ENCODE data around the gene AURKAIP1. TPM values are rescaled to one million over a fixed set of nuclear protein-coding genes. Genes with fewer than 3 reads are reported as not detected.

AURKAIP1 gene
- polyA plus RNA-seq, 3 donors, result 78.1 to 110 (median 93.9) TPM

- DNase-seq, result no peak
These were observed 34.8 kb downstream of the AURKAIP1 start for GRCh38 chr1:1340185-1340584.

DNA sequence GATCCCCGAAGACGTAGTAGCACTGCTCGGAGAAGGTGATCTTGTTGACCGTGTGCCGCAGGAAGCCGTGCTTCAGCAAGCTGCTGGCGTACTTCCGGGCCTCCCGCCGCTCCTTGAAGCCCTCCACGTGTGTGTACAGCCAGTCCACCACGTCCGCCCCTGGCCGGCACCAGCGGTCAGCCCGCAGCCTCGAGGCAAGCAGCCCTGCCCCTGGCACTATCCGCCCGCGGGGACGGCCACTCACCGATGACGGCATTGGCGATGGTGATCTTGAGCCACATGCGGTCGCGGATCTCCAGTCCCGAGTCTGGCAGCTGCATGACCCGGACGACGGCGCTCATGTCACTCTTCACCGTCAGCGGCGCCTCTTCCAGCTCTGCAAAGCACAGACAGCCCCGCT is 36.7 kb downstream of the AURKAIP1 start:
- no peak for DNase-seq

- no peak for DNase-seq
These were observed 37.2 kb downstream of the AURKAIP1 start for GRCh38 chr1:1337793-1338147.

GRCh38 chr1:1336931-1337792 is 37.8 kb downstream of the AURKAIP1 start:
- no peak for DNase-seq

- DNase-seq, result no peak
These were observed 38.6 kb downstream of the AURKAIP1 start for GRCh38 chr1:1336446-1336845.

DNA sequence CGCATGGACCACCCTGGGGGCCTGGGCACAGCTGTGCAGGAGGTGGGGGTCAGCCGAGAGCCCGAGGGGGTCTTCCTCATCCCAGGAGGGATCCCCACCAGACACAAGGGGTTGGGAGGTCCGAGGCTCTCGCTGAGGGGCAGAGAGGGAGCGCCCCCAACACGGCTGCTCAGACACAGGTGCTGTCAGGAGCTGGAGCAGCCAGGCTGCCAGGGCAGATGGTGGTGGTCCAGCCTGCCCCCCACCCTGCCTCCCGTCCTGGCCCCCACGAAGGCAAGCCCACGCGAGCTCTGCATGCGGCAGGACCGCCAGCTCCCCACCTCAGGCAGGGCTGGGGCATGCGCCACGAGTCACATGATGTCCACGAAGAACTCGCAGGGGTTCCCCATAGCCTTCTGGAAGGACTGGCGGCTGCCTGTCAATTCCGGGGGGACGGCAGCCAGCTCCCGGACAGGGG is 39.2 kb downstream of the AURKAIP1 start:
- no peak for DNase-seq

GRCh38 chr1:1335283-1335682 is 39.7 kb downstream of the AURKAIP1 start:
- no peak for DNase-seq

DNA sequence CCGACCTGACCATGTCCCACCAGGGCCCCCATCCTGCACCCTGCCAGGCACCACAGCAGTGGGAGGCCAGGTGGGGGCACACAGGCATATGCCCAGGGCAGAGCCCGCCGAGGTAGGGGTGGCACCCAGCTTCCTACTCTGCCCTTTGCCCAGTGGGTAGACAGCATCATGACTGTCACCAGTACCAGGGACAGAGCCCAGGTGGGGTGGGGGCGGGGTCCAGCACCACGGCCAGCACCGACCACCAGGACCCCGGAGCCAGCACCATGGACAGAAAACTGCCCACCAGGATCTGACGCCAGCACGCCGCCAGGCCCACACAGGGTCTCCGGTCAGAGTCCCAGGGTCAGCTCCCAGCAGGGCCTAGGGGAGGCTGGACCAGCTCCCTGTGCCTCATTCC is 40.2 kb downstream of the AURKAIP1 start:
- DNase-seq, result no peak

- DNase-seq, result no peak
These were observed 41.3 kb downstream of the AURKAIP1 start for GRCh38 chr1:1333551-1334241.

- DNase-seq, result no peak
These were observed 42.1 kb downstream of the AURKAIP1 start for GRCh38 chr1:1332774-1333480.

GRCh38 chr1:1332031-1332755 is 42.8 kb downstream of the AURKAIP1 start:
- DNase-seq, result no peak

- no peak for DNase-seq
These were observed 43.7 kb downstream of the AURKAIP1 start, which contains the start of gene TAS1R3 for GRCh38 chr1:1331068-1331965. TAS1R3 (plus strand) TSS chr1:1331280; CDS start chr1:1331346, 66 bp downstream.

GRCh38 chr1:1330366-1331067 is 44.5 kb downstream of the AURKAIP1 start:
- no peak for DNase-seq

DNA sequence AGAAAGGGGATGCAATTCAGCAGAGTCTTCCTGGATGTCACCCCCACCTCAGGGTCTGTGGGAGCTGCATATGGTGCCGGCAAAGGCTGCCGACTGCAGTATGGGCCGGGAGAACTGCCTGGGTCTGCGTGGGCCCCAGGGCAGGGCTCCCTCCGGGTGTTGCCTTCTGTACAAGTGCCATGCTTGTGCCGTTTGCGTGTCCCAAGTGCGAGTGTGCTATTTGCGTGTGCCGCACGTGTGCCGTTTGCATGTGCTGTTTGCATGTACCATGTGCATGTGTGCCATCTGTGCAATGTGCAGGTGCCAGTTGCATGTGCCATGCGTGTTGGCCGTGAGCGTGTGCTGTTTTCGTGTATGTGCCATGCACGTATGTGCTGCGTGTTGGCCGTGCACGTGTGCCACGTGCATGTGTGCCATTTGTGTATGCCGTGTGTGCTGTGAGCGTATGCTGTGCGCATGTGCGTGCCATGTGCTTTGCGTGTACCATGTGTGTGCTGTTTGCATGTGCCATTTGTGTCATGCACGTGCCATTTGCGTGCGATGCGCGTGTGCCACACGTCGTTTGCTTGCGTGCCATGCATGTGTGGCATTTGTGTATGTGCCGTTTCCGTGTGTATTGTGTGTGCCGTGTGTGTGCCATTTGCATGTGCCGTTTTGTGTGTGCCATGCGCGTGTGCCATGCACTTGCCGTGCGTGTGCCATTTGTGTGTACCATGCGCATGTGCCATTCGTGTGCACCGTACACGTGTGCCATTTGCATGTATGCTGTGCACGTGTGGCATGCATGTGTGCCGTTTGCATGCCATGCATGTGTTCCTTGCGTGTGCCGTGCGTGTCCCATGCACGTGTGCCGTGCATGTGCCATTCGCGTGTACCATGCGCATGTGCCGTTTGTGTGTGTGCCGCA is 45.5 kb downstream of the AURKAIP1 start:
- no peak for DNase-seq

DNA sequence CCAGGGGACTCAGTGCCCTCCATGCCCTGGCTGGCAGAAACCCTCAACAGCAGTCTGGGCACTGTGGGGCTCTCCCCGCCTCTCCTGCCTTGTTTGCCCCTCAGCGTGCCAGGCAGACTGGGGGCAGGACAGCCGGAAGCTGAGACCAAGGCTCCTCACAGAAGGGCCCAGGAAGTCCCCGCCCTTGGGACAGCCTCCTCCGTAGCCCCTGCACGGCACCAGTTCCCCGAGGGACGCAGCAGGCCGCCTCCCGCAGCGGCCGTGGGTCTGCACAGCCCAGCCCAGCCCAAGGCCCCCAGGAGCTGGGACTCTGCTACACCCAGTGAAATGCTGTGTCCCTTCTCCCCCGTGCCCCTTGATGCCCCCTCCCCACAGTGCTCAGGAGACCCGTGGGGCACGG is 46.8 kb downstream of the AURKAIP1 start:
- no peak for DNase-seq

GRCh38 chr1:1327291-1327690 is 47.7 kb downstream of the AURKAIP1 start:
- DNase-seq, result no peak

DNA sequence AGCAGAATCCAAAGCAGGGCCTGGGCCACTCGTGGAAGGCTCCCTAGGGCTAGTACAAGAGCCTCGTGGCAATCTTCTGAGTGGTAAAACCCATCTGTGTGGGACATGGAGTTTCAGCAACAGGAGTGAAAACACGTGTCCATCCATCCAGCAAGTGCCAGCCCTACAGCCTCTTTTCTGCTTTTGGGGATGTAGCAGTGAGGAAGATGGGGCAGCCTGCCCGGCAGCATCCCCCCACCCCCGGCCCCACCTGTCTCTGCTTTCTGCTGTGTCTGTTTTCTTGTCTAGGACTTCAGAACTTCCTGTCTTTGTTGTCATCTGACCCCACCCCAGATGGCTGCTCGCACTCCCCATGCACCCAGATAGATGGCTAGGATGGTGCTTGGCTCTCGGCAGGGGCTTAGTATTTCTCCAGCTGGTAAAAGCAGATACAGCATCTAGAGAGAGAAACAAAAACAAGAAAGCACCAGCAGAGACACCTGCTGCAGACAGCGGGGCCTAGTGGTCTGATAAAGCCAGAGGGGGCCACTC is 48.9 kb downstream of the AURKAIP1 start:
- DNase-seq, result no peak

GRCh38 chr1:1325288-1326074 is 49.5 kb downstream of the AURKAIP1 start:
- DNase-seq, result no peak

Data from renal pelvis (tissue), 4 donors.